GM12878 (cell line): ENCODE data around the gene TPPP. TPM values are rescaled to one million over a fixed set of nuclear protein-coding genes. Genes with fewer than 3 reads are reported as not detected.

Experiments used
- ATAC-seq: fragments of 200-7000 bp; cut with Tn5 transposase; 3 replicates; pipeline ENCODE4 v1.9.1; 2020; ENCODE audit warnings: mild to moderate bottlenecking, moderate library complexity
- BruUV-seq: library from RNA; stranded (reverse); fragments of 400-500 nt; replicated peaks from 2 replicates; lab custom pipeline; 2021; lab: Mats Ljungman, UMichigan
- CTCF ChIA-PET: fragments of 300-600 bp; sonication (Branson Sonifier 250); formaldehyde crosslinking; extraction: SDS; loops from one replicate; lab custom pipeline; 2021; ENCODE audit warnings: inconsistent platforms; lab: Yijun Ruan, JAX
- POLR2A ChIA-PET: fragments of 350-600 bp; formaldehyde crosslinking; extraction: SDS; loops from one replicate; lab custom pipeline; 2021; ENCODE audit warnings: inconsistent platforms; lab: Charles Lee
- RAD21 ChIA-PET: fragments of 300-600 bp; sonication (Branson Sonifier 250); formaldehyde crosslinking; loops from one replicate; lab custom pipeline; 2023; ENCODE audit warnings: antibody characterized with exemption; ENCODE audit not compliant: unreplicated experiment; lab: Charles Lee
- SMC1A ChIA-PET: fragments of 300-600 bp; sonication (Branson Sonifier 250); formaldehyde crosslinking; loops from one replicate; lab custom pipeline; 2023; ENCODE audit not compliant: unreplicated experiment, uncharacterized antibody; lab: Charles Lee
- DNase-seq: peaks from one replicate; pipeline ENCODE4 v3.0.0-alpha.2; 2011; ENCODE audit warnings: low read depth, low spot score
- FAIRE-seq: peaks from 3 replicates; lab custom pipeline; 2011; peaks lifted over from hg19 to GRCh38; lab: Jason Lieb, UNC
- H2AFZ ChIP-seq: 2 replicates; pipeline ENCODE4 v1.6.0; 2011; ENCODE audit warnings: low read depth, low read length, control low read depth; ENCODE audit not compliant: control insufficient read depth
- H3K27ac ChIP-seq: 2 replicates; pipeline ENCODE4 v1.5.1; 2011; ENCODE audit warnings: control low read depth; ENCODE audit not compliant: control insufficient read depth, insufficient read depth
- H3K27me3 ChIP-seq, 2 experiments: replicated peaks in 1 of 2; 2 replicates each; pipeline versions ENCODE4 v1.6.0 to v1.6.1; 2011; ENCODE audit warnings: low read length in 1 of 2; ENCODE audit not compliant: control insufficient read depth in 2 of 2, insufficient read depth in 2 of 2
- H3K36me3 ChIP-seq, 2 experiments: 2 replicates each; pipeline ENCODE4 v1.5.1; 2011; ENCODE audit warnings: low read length in 1 of 2; ENCODE audit not compliant: control insufficient read depth in 2 of 2, insufficient read depth in 2 of 2
- H3K4me1 ChIP-seq: 2 replicates; pipeline ENCODE4 v1.6.1; 2011; ENCODE audit warnings: mild to moderate bottlenecking, low read length, moderate library complexity, mixed read lengths; ENCODE audit not compliant: control insufficient read depth, insufficient read depth
- H3K4me2 ChIP-seq: 2 replicates; pipeline ENCODE4 v1.6.0; 2011; ENCODE audit warnings: control low read depth; ENCODE audit not compliant: control insufficient read depth, insufficient read depth
- H3K4me3 ChIP-seq: fragments of 200-600 bp; sonication (generic); 2 replicates; pipeline ENCODE4 v1.5.1; 2016
- H3K79me2 ChIP-seq: 2 replicates; pipeline ENCODE4 v1.6.0; 2011; ENCODE audit warnings: low read length; ENCODE audit not compliant: control insufficient read depth, insufficient read depth
- H3K9ac ChIP-seq: 2 replicates; pipeline ENCODE4 v1.8.0; 2011; ENCODE audit warnings: low read length, control low read depth, mixed read lengths; ENCODE audit not compliant: control insufficient read depth, insufficient read depth
- H3K9me3 ChIP-seq: replicated peaks from 3 replicates; pipeline ENCODE4 v1.5.1; 2011; ENCODE audit warnings: mild to moderate bottlenecking, low read length; ENCODE audit not compliant: control insufficient read depth, insufficient read depth
- H4K20me1 ChIP-seq: 2 replicates; pipeline ENCODE4 v1.6.0; 2011; ENCODE audit not compliant: control insufficient read depth, insufficient read depth
- IRF5 ChIP-seq: fragments of 450-650 bp; IDR thresholded peaks from 2 replicates; pipeline ENCODE4 v1.6.1; 2017; ENCODE audit warnings: borderline replicate concordance
- MLLT1 ChIP-seq: fragments of 450-650 bp; IDR thresholded peaks from 2 replicates; pipeline ENCODE4 v1.6.1; 2016; ENCODE audit warnings: mild to moderate bottlenecking
- NFYA ChIP-seq: IDR thresholded peaks from 2 replicates; pipeline ENCODE4 v1.6.1; 2011; ENCODE audit warnings: low read depth, mild to moderate bottlenecking, low read length, improper control_type of control experiment, borderline replicate concordance
- PAX5 ChIP-seq: IDR thresholded peaks from 2 replicates; pipeline ENCODE4 v1.6.1; 2011; ENCODE audit warnings: low read depth, low read length, borderline replicate concordance
- PML ChIP-seq: IDR thresholded peaks from 2 replicates; pipeline ENCODE4 v1.6.1; 2012; ENCODE audit warnings: low read length, inconsistent platforms
- POLR2AphosphoS2 ChIP-seq: IDR thresholded peaks from 2 replicates; pipeline ENCODE4 v1.6.1; 2011; ENCODE audit warnings: low read depth, mild to moderate bottlenecking, low read length, improper control_type of control experiment, moderate library complexity
- WGBS: methylation state at CpG from one replicate; pipeline ENCODE4 v1.1.6; 2016; ENCODE audit warnings: low lambda C conversion rate; ENCODE audit not compliant: insufficient replicate concordance, insufficient coverage; ENCODE audit errors: missing lambda C conversion rate; 5-methylcytosine and 5-hydroxymethylcytosine counted together
- in situ Hi-C: fragments of 300-500 bp; cut with MboI; formaldehyde crosslinking; loops from 9 replicates; pipeline ENCODE4 v1.14.3; 2018; ENCODE audit warnings: mixed read lengths
- intact Hi-C: fragments of 100-400 bp; cut with micrococcal nuclease; formaldehyde crosslinking; loops from one replicate; pipeline ENCODE4 v1.14.2; 2022; ENCODE audit not compliant: unreplicated experiment
- polyA plus RNA-seq, 11 experiments: library from polyadenylated mRNA; depleted of rRNA in 4 of 11; unstranded in 6 of 11; stranded (reverse) in 5 of 11; fragments of >200 nt; fragmentation: Nextera tagmentation in 4 of 11; fragmentation: Illumina TruSeq in 1 of 11; extraction: Ambion mirVana in 4 of 11; extraction: Trizol in 1 of 11; gene quantifications; 1 replicate in 1 of 11; 2 replicates in 10 of 11; pipeline versions ENCODE4 v1.2.1 to v1.2.3, GENCODE V29; 2011 to 2016; ENCODE audit warnings: inconsistent platforms in 2 of 11, missing spikeins in 2 of 11, low read depth in 1 of 11
- total RNA-seq, 4 experiments: library from RNA; depleted of rRNA in 3 of 4; stranded (reverse); fragments of >200 nt in 3 of 4; fragmentation: Illumina TruSeq in 1 of 4; extraction: Trizol in 1 of 4; gene quantifications; 2 replicates each; pipeline versions ENCODE4 v1.2.1 to v1.2.3, GENCODE V29; 2013 to 2021

The TPPP gene
- total and polyA plus RNA-seq, 10 of the 15 experiments (the other 5 are each of a cell fraction or from before 2014, with no cell fraction given) = under 0.01 to 0.24 (median 0.04) TPM; not detected in 4

GRCh38 chr5:645421-645820 lies 47.7 kb downstream of the TPPP start (continued):
- TF ChIP-seq IRF5 (no peak), PAX5 (no peak), PML (no peak), POLR2AphosphoS2 (no peak)

- no peak overlapping the region for H2AFZ ChIP-seq
- no peak for ATAC-seq
- ChIA-PET RAD21 (no interaction called here), POLR2A (no interaction called here), CTCF (no interaction called here), SMC1A (no interaction called here)
- peaks cover 0 to 32% of the 10 kb centered on the region in 2 experiments; a peak in 3 of 4 replicates for H3K36me3 ChIP-seq
- intact Hi-C loops (no loop called here), in situ Hi-C loops (no loop called here)
- DNase-seq = no peak
- no peak overlapping the region for H3K27ac ChIP-seq
- H3K4me1 ChIP-seq = peaks cover 13% of the 10 kb centered on the region
- no TSS peak for BruUV-seq
- no peaks in the 10 kb centered on the region; the same call in 1 of the 2 replicates for H3K79me2 ChIP-seq
- WGBS = 99% methylated on average over 15 of the region's 15 CpGs
- TF ChIP-seq NFYA = no peak
- 0 out of 2 replicates have a peak, but pooled peaks have one; percentile 37 for TF ChIP-seq MLLT1
- H3K9ac ChIP-seq = no peak overlapping the region
- H3K27me3 ChIP-seq = no peaks in the 10 kb centered on the region
- H3K4me2 ChIP-seq = peak overlapping the region; percentile 44; the same call in 1 of the 2 replicates
- no peak for FAIRE-seq
- H3K9me3 ChIP-seq = no peaks in the 10 kb centered on the region; the same call in 2 of the 3 replicates
- peak overlapping the region; percentile 22; the same call in 1 of the 2 replicates for H3K4me3 ChIP-seq
- no peaks in the 10 kb centered on the region for H4K20me1 ChIP-seq
Observed at GRCh38 chr5:644971-645370, 48.2 kb downstream of the TPPP start.
